ENCODE data around the gene UBTF. TPM values are rescaled to one million over a fixed set of nuclear protein-coding genes. Genes with fewer than 3 reads are reported as not detected.

Gene UBTF
- total and polyA plus RNA-seq, 2 of the 8 experiments (the other 6 are each of a cell fraction or from before 2014, with no cell fraction given): 14.7 to 106 TPM

DNA sequence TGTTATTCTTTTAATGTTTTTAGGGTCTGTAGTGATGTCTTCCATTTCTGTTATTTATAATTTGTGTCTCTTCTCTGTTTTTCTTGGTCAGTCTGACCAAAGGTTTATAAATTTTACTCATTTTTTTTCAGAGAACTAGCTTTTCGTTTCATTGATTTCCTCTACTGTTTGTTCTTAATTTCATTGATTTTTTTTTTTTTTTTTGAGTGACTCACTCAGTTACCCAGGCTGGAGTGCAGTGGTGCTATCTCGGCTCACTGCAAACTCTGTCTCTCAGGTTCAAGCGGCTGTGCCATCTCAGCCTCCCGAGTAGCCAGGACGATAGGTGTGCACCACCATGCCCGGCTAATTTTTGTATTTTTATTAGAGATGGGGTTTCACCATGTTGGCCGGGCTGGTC is 12.6 kb upstream of the UBTF start:
- no peaks in the 10 kb centered on the region for H3K79me1 ChIP-seq (ENCODE audit: low read depth, low read length)
- no peak overlapping the region for H2BK12ac ChIP-seq (ENCODE audit: low read depth, low read length)
- H2BK20ac ChIP-seq (ENCODE audit: low read length): no peak overlapping the region
- no peaks in the 10 kb centered on the region; a peak in 1 of 7 replicates for H3K27me3 ChIP-seq (replicated peaks in 1 of 4; ENCODE audit: control insufficient read depth in 3 of 4, extremely low read depth in 1 of 4, insufficient read depth in 3 of 4, low read length in 3 of 4)
- no peaks in the 10 kb centered on the region for H3K4me1 ChIP-seq (replicated peaks in 1 of 4; ENCODE audit: control insufficient read depth in 3 of 4, insufficient read depth in 4 of 4, low read length in 3 of 4)
- H3K9ac ChIP-seq (replicated peaks in 1 of 4; ENCODE audit: extremely low read depth in 1 of 4, low read depth in 3 of 4, low read length in 3 of 4): no peak overlapping the region
- ChIA-PET CTCF (ENCODE audit: partially characterized antibody) (no interaction called here), POLR2A (ENCODE audit: partially characterized antibody) (interaction anchor here (0.7 to 1.1 kb wide), 2 partner anchors 10 to 50 kb away, joined by 3 to 4 read pairs; no protein-coding TSS in a partner anchor)
- H3K4me2 ChIP-seq (ENCODE audit: insufficient read depth in 1 of 2, low read depth in 2 of 2, low read length in 2 of 2): no peak overlapping the region
- no peaks in the 10 kb centered on the region for H3K23me2 ChIP-seq (ENCODE audit: low read depth, low read length)
- no peak overlapping the region for H3K4ac ChIP-seq (replicated peaks; ENCODE audit: insufficient read length, low read depth, low read length)
- DNase-seq (ENCODE audit: low read depth in 1 of 2, low spot score in 2 of 2) (no peak), FAIRE-seq (no peak)
- no peak overlapping the region for H2BK5ac ChIP-seq (ENCODE audit: low read depth, low read length)
- no peak overlapping the region for H2AK5ac ChIP-seq (ENCODE audit: low read depth, low read length)
- no peak overlapping the region for H3K23ac ChIP-seq (ENCODE audit: insufficient read length)
- WGBS, 2 experiments (ENCODE audit: extremely low coverage in 1 of 2, insufficient coverage in 1 of 2, insufficient read length in 1 of 2, insufficient replicate concordance in 2 of 2, low coverage in 1 of 2, low lambda C conversion rate in 2 of 2, missing lambda C conversion rate in 1 of 2): 93% methylated on average over 7 of the region's 7 CpGs; no CpG with 5 or more reads in 1 of the 2 experiments
- H3K4me3 ChIP-seq (ENCODE audit: extremely low read depth in 1 of 4, insufficient read depth in 2 of 4, low read depth in 3 of 4, low read length in 4 of 4): no peak overlapping the region
- H3K36me3 ChIP-seq (ENCODE audit: control insufficient read depth in 2 of 4, insufficient read depth in 4 of 4, low read length in 3 of 4): no peaks in the 10 kb centered on the region
- no peak overlapping the region for H2BK15ac ChIP-seq (ENCODE audit: low read length)
- H3K14ac ChIP-seq (ENCODE audit: insufficient read length): no peak overlapping the region
- H3K79me2 ChIP-seq (ENCODE audit: control insufficient read depth in 1 of 2, insufficient read depth in 2 of 2, low read length in 2 of 2): no peaks in the 10 kb centered on the region
- H3K27ac ChIP-seq (ENCODE audit: low read depth, low read length): no peak overlapping the region
- TF ChIP-seq TAF7 (optimal IDR thresholded peaks at IDR 0.05; ENCODE audit: borderline replicate concordance, low read depth, low read length): no peak
- TF ChIP-seq CREB1 (IDR thresholded peaks at IDR 0.05): no peak
- TF ChIP-seq SP4 (IDR thresholded peaks at IDR 0.05; ENCODE audit: low read length): no peak
- no peak for TF ChIP-seq EZH2 (IDR thresholded peaks at IDR 0.05; ENCODE audit: low read depth, low read length, severe bottlenecking)
- no peak for TF ChIP-seq ASH2L (IDR thresholded peaks at IDR 0.05; ENCODE audit: low read length)
- TF ChIP-seq TEAD4 (IDR thresholded peaks at IDR 0.05; ENCODE audit: low read depth, low read length): no peak
- TF ChIP-seq EP300 (IDR thresholded peaks at IDR 0.05; ENCODE audit: borderline replicate concordance in 1 of 2, low read depth in 2 of 2, low read length in 2 of 2): no peak
- no peak for TF ChIP-seq SP2 (IDR thresholded peaks at IDR 0.05; ENCODE audit: low read length)
- no peak for TF ChIP-seq JUN (IDR thresholded peaks at IDR 0.05; ENCODE audit: low read depth, low read length)
- no peak for TF ChIP-seq TAF1 (IDR thresholded peaks at IDR 0.05; ENCODE audit: low read depth, low read length)
- no peak for TF ChIP-seq GTF2F1 (IDR thresholded peaks at IDR 0.05; ENCODE audit: borderline replicate concordance, low read depth, low read length)
- TF ChIP-seq, protein P1, sequence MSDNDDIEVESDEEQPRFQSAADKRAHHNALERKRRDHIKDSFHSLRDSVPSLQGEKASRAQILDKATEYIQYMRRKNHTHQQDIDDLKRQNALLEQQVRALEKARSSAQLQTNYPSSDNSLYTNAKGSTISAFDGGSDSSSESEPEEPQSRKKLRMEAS (IDR thresholded peaks at IDR 0.05): no peak
- no peaks in the 10 kb centered on the region for H3K9me3 ChIP-seq (ENCODE audit: insufficient read depth in 2 of 2, low read depth in 1 of 2, low read length in 1 of 2)
- no peak overlapping the region for H2BK120ac ChIP-seq (replicated peaks; ENCODE audit: low read depth, low read length)
- no peak overlapping the region for H4K91ac ChIP-seq (replicated peaks; ENCODE audit: insufficient read length, low read length)
- H4K5ac ChIP-seq (ENCODE audit: insufficient read length, low read depth, low read length): no peak overlapping the region
- no peak overlapping the region for H4K8ac ChIP-seq (ENCODE audit: extremely low read depth, insufficient read depth, low read length)
- no peaks in the 10 kb centered on the region for H4K20me1 ChIP-seq (replicated peaks in 1 of 2; ENCODE audit: control insufficient read depth in 1 of 2, insufficient read depth in 2 of 2, low read length in 2 of 2)
- no peak overlapping the region for H3K56ac ChIP-seq (replicated peaks; ENCODE audit: insufficient read length, low read depth, low read length)
- H2AFZ ChIP-seq (ENCODE audit: low read length): no peak overlapping the region
- H3K18ac ChIP-seq (ENCODE audit: extremely low read depth, low read length): no peak overlapping the region
